ENCODE results near the gene MCF2. TPM values are rescaled to one million over a fixed set of nuclear protein-coding genes. Genes with fewer than 3 reads are reported as not detected.
A peak's percentile ranks its signal among the peaks of the same experiment; 100 is the strongest.

Gene MCF2, protein sequence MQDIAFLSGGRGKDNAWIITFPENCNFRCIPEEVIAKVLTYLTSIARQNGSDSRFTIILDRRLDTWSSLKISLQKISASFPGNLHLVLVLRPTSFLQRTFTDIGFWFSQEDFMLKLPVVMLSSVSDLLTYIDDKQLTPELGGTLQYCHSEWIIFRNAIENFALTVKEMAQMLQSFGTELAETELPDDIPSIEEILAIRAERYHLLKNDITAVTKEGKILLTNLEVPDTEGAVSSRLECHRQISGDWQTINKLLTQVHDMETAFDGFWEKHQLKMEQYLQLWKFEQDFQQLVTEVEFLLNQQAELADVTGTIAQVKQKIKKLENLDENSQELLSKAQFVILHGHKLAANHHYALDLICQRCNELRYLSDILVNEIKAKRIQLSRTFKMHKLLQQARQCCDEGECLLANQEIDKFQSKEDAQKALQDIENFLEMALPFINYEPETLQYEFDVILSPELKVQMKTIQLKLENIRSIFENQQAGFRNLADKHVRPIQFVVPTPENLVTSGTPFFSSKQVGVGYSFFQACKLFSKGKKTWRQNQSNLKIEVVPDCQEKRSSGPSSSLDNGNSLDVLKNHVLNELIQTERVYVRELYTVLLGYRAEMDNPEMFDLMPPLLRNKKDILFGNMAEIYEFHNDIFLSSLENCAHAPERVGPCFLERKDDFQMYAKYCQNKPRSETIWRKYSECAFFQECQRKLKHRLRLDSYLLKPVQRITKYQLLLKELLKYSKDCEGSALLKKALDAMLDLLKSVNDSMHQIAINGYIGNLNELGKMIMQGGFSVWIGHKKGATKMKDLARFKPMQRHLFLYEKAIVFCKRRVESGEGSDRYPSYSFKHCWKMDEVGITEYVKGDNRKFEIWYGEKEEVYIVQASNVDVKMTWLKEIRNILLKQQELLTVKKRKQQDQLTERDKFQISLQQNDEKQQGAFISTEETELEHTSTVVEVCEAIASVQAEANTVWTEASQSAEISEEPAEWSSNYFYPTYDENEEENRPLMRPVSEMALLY
- 1 to 10 TPM; 2.7 to 4.0 (median 3.1) TPM for total RNA-seq
- total RNA-seq (2013): 2.4 TPM

- Histone ChIP-seq H3K9me3 (ENCODE audit: control insufficient read depth, insufficient read depth, low read length) (no peaks in the 10 kb centered on the region), H3K4me1 (ENCODE audit: control insufficient read depth, insufficient read depth, low read length) (no peaks in the 10 kb centered on the region), H3K36me3 (ENCODE audit: control insufficient read depth, insufficient read depth, low read length) (no peaks in the 10 kb centered on the region), H3K27me3 (ENCODE audit: control insufficient read depth, insufficient read depth, low read length) (no peaks in the 10 kb centered on the region), H3K27ac (ENCODE audit: low read length) (no peak within 1 kb of the TSS), H3K4me3 (ENCODE audit: low read length) (no peak within 1 kb of the TSS)
- Mint-ChIP-seq H3K4me1 (peaks cover 0 to 6% of the 10 kb centered on the region in 2 donors), H3K27ac (no peak within 1 kb of the TSS), H3K4me3 (no peak within 1 kb of the TSS), H3K27me3 (ENCODE audit: low read depth in 2 of 2) (no peaks in the 10 kb centered on the region), H3K36me3 (no peaks in the 10 kb centered on the region), H3K9me3 (no peaks in the 10 kb centered on the region)
- WGBS (ENCODE audit: insufficient coverage): 100% methylated on average over 2 of the region's 4 CpGs
- ATAC-seq: no peak
- no peak for DNase-seq
- intact Hi-C loops (cut with micrococcal nuclease): no loop called here
- no peak for TF ChIP-seq CTCF (IDR thresholded peaks at IDR 0.05)
These were observed at the start of gene MCF2 for GRCh38 chrX:139708067-139708466. Gene MCF2, minus strand, starts transcription at chrX:139708167. Its CDS starts 56,423 bp downstream, at chrX:139651744.

GRCh38 chrX:139751053-139751452 is 43.1 kb upstream of the MCF2 start:
- H3K9me3 ChIP-seq (ENCODE audit: control insufficient read depth, insufficient read depth, low read length): no peaks in the 10 kb centered on the region
- Mint-ChIP-seq H3K27ac (peak overlapping the region in 1 of 2 donors; percentile 62), H3K9me3 (peaks cover 0 to 4% of the 10 kb centered on the region in 2 donors), H3K27me3 (ENCODE audit: low read depth in 2 of 2) (no peaks in the 10 kb centered on the region), H3K4me3 (no peak overlapping the region), H3K36me3 (peaks cover 22% of the 10 kb centered on the region), H3K4me1 (peaks cover 0 to 11% of the 10 kb centered on the region in 2 donors)
- no peaks in the 10 kb centered on the region for H3K27me3 ChIP-seq (ENCODE audit: control insufficient read depth, insufficient read depth, low read length)
- intact Hi-C loops (cut with micrococcal nuclease): no loop called here
- no peak overlapping the region for H3K4me3 ChIP-seq (ENCODE audit: low read length)
- DNase-seq: no peak
- WGBS (ENCODE audit: insufficient coverage): 100% methylated on average over 1 of the region's 3 CpGs
- H3K36me3 ChIP-seq (ENCODE audit: control insufficient read depth, insufficient read depth, low read length): no peaks in the 10 kb centered on the region
- TF ChIP-seq CTCF (IDR thresholded peaks at IDR 0.05): no peak
- no peak for ATAC-seq
- H3K27ac ChIP-seq (ENCODE audit: low read length): no peak overlapping the region
- no peaks in the 10 kb centered on the region for H3K4me1 ChIP-seq (ENCODE audit: control insufficient read depth, insufficient read depth, low read length)

GRCh38 chrX:139750390-139750789 is 42.4 kb upstream of the MCF2 start:
- H3K27ac Mint-ChIP-seq: peak overlapping the region; percentile 2 to 62
- H3K27me3 Mint-ChIP-seq (ENCODE audit: low read depth in 2 of 2): no peaks in the 10 kb centered on the region
- DNase-seq (no peak), ATAC-seq (no peak)
- H3K9me3 Mint-ChIP-seq: peaks cover 0 to 4% of the 10 kb centered on the region in 2 donors
- no peak for TF ChIP-seq CTCF (IDR thresholded peaks at IDR 0.05)
- Histone ChIP-seq H3K4me1 (ENCODE audit: control insufficient read depth, insufficient read depth, low read length) (no peaks in the 10 kb centered on the region), H3K27ac (ENCODE audit: low read length) (no peak overlapping the region), H3K27me3 (ENCODE audit: control insufficient read depth, insufficient read depth, low read length) (no peaks in the 10 kb centered on the region), H3K36me3 (ENCODE audit: control insufficient read depth, insufficient read depth, low read length) (no peaks in the 10 kb centered on the region), H3K9me3 (ENCODE audit: control insufficient read depth, insufficient read depth, low read length) (no peaks in the 10 kb centered on the region), H3K4me3 (ENCODE audit: low read length) (no peak overlapping the region)
- intact Hi-C loops (cut with micrococcal nuclease): no loop called here
- peaks cover 22% of the 10 kb centered on the region for H3K36me3 Mint-ChIP-seq
- H3K4me1 Mint-ChIP-seq: peaks cover 0 to 11% of the 10 kb centered on the region in 2 donors
- H3K4me3 Mint-ChIP-seq: no peak overlapping the region

Data from natural killer cell (primary cell).